Measurements from ENCODE around the gene A3GALT2.

A3GALT2 gene

GRCh38 chr1:33268927-33269610 is 51.8 kb downstream of the A3GALT2 start:
- no peak for DNase-seq

DNA sequence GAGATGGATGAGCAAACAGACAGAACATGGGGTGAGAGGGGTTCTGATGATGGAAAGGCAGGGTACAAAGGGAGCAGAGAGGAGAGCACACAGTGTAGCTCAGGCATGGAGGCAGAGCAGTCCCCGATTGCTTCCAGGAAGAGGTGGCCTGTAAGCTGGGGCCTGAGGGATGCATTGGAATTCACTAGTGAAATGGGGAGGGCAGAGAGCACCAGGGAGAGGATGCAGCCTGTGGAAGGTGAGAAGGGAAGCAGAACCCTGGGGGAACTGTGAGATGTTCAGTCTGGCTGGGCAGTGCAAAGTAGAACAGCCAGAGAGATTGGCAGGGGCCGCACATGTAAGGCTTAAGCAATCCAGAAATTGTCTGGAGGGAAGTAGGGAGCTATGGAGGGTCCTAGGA is 52.4 kb downstream of the A3GALT2 start:
- DNase-seq = no peak

GRCh38 chr1:33267468-33268205 is 53.3 kb downstream of the A3GALT2 start:
- no peak for DNase-seq

DNA sequence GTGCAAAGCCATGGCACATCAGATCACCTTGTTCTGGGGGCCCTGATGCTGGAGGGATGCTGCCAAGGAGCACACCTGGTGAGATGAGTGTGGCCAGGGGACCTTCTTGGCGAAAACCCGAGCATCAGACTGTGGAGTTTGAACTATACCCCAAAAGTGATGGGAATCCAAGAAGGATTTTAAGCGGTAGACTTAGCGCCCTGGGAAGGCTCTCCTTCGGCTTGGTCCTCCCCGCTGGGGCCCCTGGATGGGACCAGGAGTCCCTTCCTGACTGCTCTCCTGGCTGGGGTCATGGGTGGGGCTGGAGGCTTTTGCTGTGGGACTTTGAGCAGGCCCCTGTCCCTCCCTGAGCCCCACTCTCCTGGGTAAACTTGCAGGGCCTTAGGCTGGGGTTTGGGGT is 54.1 kb downstream of the A3GALT2 start:
- DNase-seq = no peak

- no peak for DNase-seq
Measured at GRCh38 chr1:33265780-33266605, 54.9 kb downstream of the A3GALT2 start.

- no peak for DNase-seq
Measured at GRCh38 chr1:33263890-33264504, 56.9 kb downstream of the A3GALT2 start.

DNA sequence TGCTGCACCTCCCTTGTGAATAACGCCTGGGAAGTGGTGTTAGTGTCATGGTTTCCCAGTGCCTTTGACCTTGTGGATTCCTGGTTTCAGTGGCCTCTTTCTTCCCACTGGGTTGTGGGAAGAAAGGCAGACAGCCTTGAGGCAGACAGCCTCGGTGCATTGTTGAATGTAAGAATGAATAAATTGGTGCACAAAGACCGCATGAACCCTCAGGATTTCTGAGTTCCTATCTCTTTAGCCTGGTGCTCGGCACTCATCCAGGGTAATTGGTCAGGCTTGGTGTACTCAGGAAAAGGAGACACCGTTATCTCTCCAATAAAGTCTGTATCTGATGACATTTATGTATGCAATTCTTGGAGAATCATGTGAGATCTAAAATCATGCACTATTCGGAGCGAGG is 59.6 kb downstream of the A3GALT2 start:
- DNase-seq = no peak

- DNase-seq = no peak
Measured at GRCh38 chr1:33260439-33260838, 60.5 kb downstream of the A3GALT2 start.

DNA sequence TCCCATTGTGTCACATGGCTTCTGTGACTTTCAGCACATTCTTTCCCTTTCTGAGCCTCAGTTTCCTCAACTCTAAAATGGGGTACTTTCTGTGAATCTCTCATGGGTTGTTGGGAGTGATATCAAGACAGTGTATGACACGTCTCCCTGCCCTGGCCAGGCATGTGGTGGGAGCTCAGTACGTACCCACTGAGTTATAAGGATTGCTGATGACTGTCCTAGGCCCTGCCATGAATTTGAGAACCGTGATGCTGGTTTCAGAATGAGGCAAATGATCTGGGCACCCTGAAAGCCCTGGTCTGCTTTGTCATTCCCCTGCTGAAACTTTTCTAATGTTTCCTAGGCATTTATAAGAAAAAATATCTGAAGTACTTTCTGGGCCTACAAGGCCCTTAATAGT is 61.0 kb downstream of the A3GALT2 start:
- no peak for DNase-seq

GRCh38 chr1:33258788-33259274 is 62.1 kb downstream of the A3GALT2 start:
- DNase-seq = no peak

GRCh38 chr1:33257772-33258712 is 62.9 kb downstream of the A3GALT2 start:
- DNase-seq = no peak

- no peak for DNase-seq
Measured at GRCh38 chr1:33257207-33257771, 63.6 kb downstream of the A3GALT2 start.
